Natural killer cell (primary cell): Measurements from ENCODE around the gene MTREX. TPM values are rescaled to one million over a fixed set of nuclear protein-coding genes. Genes with fewer than 3 reads are reported as not detected.

Experiments used
- ATAC-seq, 3 donors: fragments of 150-1000 bp in 2 of 3; fragments of 200-7000 bp in 1 of 3; cut with Tn5 transposase; 1 replicate in 1 of 3; 2 replicates in 2 of 3; pipeline ENCODE4 v1.10.0; 2021; ENCODE audit warnings: mild to moderate bottlenecking in 2 of 3, moderate library complexity in 2 of 3
- DNase-seq, 2 donors: peaks; one replicate each; pipeline versions ENCODE4 v3.0.0 to v3.0.0-alpha.2; 2013 to 2021; ENCODE audit warnings: mixed read lengths in 1 of 2
- H3K27ac ChIP-seq: one replicate; pipeline ENCODE4 v1.5.1; 2013; ENCODE audit warnings: mild to moderate bottlenecking, low read length
- H3K27me3 ChIP-seq: one replicate; pipeline ENCODE4 v1.6.1; 2013; ENCODE audit warnings: low read length; ENCODE audit not compliant: control insufficient read depth, insufficient read depth
- H3K36me3 ChIP-seq: one replicate; pipeline ENCODE4 v1.6.1; 2013; ENCODE audit warnings: low read length; ENCODE audit not compliant: control insufficient read depth, insufficient read depth
- H3K4me1 ChIP-seq: one replicate; pipeline ENCODE4 v1.6.1; 2013; ENCODE audit warnings: low read length; ENCODE audit not compliant: control insufficient read depth, insufficient read depth
- H3K4me3 ChIP-seq: one replicate; pipeline ENCODE4 v1.5.1; 2013; ENCODE audit warnings: low read length
- H3K9me3 ChIP-seq: one replicate; pipeline ENCODE4 v1.6.1; 2013; ENCODE audit warnings: low read length; ENCODE audit not compliant: control insufficient read depth, insufficient read depth
- H3K27ac Mint-ChIP-seq, 2 donors: one replicate each; pipeline ENCODE4 v1.8.0; 2022; ENCODE audit warnings: mild to moderate bottlenecking in 2 of 2, mixed read lengths in 2 of 2, moderate library complexity in 1 of 2
- H3K27me3 Mint-ChIP-seq, 2 donors: one replicate each; pipeline ENCODE4 v1.8.0; 2022; ENCODE audit warnings: low read depth in 2 of 2, mixed read lengths in 2 of 2
- H3K36me3 Mint-ChIP-seq: one replicate; pipeline ENCODE4 v1.8.0; 2022; ENCODE audit warnings: mixed read lengths
- H3K4me1 Mint-ChIP-seq, 2 donors: one replicate each; pipeline ENCODE4 v1.8.0; 2022; ENCODE audit warnings: mixed read lengths in 2 of 2
- H3K4me3 Mint-ChIP-seq: one replicate; pipeline ENCODE4 v1.8.0; 2022; ENCODE audit warnings: mild to moderate bottlenecking, moderate library complexity, mixed read lengths
- H3K9me3 Mint-ChIP-seq, 2 donors: one replicate each; pipeline ENCODE4 v1.8.0; 2022; ENCODE audit warnings: mixed read lengths in 2 of 2
- WGBS: methylation state at CpG from one replicate; pipeline ENCODE4 v1.1.7; 2013; ENCODE audit warnings: missing lambda C conversion rate; ENCODE audit not compliant: insufficient coverage; 5-methylcytosine and 5-hydroxymethylcytosine counted together
- intact Hi-C: fragments of 100-400 bp; cut with micrococcal nuclease; formaldehyde crosslinking; loops from one replicate; pipeline ENCODE4 v1.14.2; 2022
- total RNA-seq, 4 donors: library from RNA; stranded (reverse); fragments of 120-200 nt in 1 of 4; gene quantifications; one replicate each; pipeline versions ENCODE4 v1.2.3 to v1.2.4, GENCODE V29; 2013 to 2022
- TF ChIP-seq, protein P1 (sequence below): fragments of 200-600 bp; IDR thresholded peaks from one replicate; pipeline ENCODE4 v1.8.0; 2022; ENCODE audit warnings: antibody characterized with exemption

The MTREX gene
- total RNA-seq, 3 donors from 2014 or later (not counting 1 experiment from before 2014, with no cell fraction given) = 64.5 to 82.2 (median 77.6) TPM

DNA sequence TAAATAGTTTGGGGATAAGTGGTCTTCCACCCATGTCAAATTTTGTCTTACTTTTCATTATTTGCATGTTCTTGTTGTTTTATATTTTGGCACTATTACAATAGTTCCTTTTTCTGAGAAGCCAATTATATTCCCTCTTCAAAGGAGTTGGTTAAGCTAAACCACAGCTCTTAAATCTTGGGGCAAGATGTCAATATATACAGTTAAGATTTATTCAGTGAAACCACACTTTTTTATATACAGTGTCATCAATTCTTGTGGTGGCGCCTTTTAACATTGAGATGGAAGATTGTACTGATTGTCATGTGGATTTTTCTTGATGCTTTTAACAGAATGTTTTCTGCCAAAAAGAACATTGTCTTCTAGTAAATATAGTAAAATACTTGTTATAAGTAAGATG lies 104.1 kb downstream of the MTREX start:
- no peak overlapping the region for H3K4me3 Mint-ChIP-seq
- peaks cover 0 to 5% of the 10 kb centered on the region in 2 donors for H3K4me1 Mint-ChIP-seq
- TF ChIP-seq, protein P1, sequence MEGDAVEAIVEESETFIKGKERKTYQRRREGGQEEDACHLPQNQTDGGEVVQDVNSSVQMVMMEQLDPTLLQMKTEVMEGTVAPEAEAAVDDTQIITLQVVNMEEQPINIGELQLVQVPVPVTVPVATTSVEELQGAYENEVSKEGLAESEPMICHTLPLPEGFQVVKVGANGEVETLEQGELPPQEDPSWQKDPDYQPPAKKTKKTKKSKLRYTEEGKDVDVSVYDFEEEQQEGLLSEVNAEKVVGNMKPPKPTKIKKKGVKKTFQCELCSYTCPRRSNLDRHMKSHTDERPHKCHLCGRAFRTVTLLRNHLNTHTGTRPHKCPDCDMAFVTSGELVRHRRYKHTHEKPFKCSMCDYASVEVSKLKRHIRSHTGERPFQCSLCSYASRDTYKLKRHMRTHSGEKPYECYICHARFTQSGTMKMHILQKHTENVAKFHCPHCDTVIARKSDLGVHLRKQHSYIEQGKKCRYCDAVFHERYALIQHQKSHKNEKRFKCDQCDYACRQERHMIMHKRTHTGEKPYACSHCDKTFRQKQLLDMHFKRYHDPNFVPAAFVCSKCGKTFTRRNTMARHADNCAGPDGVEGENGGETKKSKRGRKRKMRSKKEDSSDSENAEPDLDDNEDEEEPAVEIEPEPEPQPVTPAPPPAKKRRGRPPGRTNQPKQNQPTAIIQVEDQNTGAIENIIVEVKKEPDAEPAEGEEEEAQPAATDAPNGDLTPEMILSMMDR = no peak
- Histone ChIP-seq H3K36me3 (peaks cover 58% of the 10 kb centered on the region), H3K9me3 (no peaks in the 10 kb centered on the region), H3K4me1 (no peaks in the 10 kb centered on the region), H3K27ac (no peak overlapping the region), H3K27me3 (no peaks in the 10 kb centered on the region), H3K4me3 (no peak overlapping the region)
- peaks cover 25% of the 10 kb centered on the region for H3K36me3 Mint-ChIP-seq
- no CpG with 5 or more reads among the region's 1 CpG for WGBS
- no peak overlapping the region for H3K27ac Mint-ChIP-seq
- H3K9me3 Mint-ChIP-seq = no peaks in the 10 kb centered on the region
- DNase-seq (no peak), ATAC-seq (no peak)
- H3K27me3 Mint-ChIP-seq = no peaks in the 10 kb centered on the region
- intact Hi-C loops = no loop called here

GRCh38 chr5:55413644-55414043 lies 105.9 kb downstream of the MTREX start:
- no peaks in the 10 kb centered on the region for H3K9me3 Mint-ChIP-seq
- no peak overlapping the region for H3K27ac ChIP-seq
- intact Hi-C loops = no loop called here
- DNase-seq (no peak), ATAC-seq (no peak)
- H3K36me3 ChIP-seq = peaks cover 54% of the 10 kb centered on the region
- no peaks in the 10 kb centered on the region for H3K4me1 ChIP-seq
- no peak overlapping the region for H3K4me3 ChIP-seq
- no peak overlapping the region for H3K4me3 Mint-ChIP-seq
- no peaks in the 10 kb centered on the region for H3K4me1 Mint-ChIP-seq
- H3K36me3 Mint-ChIP-seq = peaks cover 25% of the 10 kb centered on the region
- no CpG with 5 or more reads among the region's 2 CpGs for WGBS
- no peaks in the 10 kb centered on the region for H3K27me3 ChIP-seq
- TF ChIP-seq, protein P1 = no peak
- H3K27ac Mint-ChIP-seq = no peak overlapping the region
- no peaks in the 10 kb centered on the region for H3K27me3 Mint-ChIP-seq
- H3K9me3 ChIP-seq = no peaks in the 10 kb centered on the region

DNA sequence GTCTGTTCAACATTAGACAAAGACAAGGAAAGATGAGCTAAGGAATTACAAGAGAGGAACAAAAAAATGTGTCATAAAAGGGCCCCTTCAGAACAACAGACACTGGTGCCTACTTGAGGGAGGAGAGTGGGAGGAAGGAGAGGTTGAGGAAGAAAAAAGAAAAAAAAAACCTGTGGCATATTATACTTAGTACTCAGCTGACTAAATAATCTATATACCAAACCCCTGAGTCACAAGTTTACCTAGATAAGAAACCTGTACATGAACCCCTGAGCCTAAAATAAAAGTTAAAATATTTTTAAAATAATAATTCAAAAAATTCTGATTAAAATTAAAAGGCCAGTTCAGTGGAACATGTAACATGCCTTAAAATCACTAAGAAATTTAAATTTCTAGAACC lies 107.3 kb downstream of the MTREX start:
- Mint-ChIP-seq H3K36me3 (peaks cover 25% of the 10 kb centered on the region), H3K27ac (no peak overlapping the region), H3K9me3 (no peaks in the 10 kb centered on the region), H3K27me3 (no peaks in the 10 kb centered on the region), H3K4me1 (no peaks in the 10 kb centered on the region), H3K4me3 (no peak overlapping the region)
- no peaks in the 10 kb centered on the region for H3K4me1 ChIP-seq
- ATAC-seq = no peak
- H3K36me3 ChIP-seq = peaks cover 58% of the 10 kb centered on the region
- H3K9me3 ChIP-seq = no peaks in the 10 kb centered on the region
- H3K27ac ChIP-seq = no peak overlapping the region
- intact Hi-C loops = no loop called here
- DNase-seq = no peak
- H3K4me3 ChIP-seq = no peak overlapping the region
- TF ChIP-seq, protein P1 = no peak
- no peaks in the 10 kb centered on the region for H3K27me3 ChIP-seq

GRCh38 chr5:55416306-55416705 lies 108.5 kb downstream of the MTREX start:
- H3K27me3 Mint-ChIP-seq = no peaks in the 10 kb centered on the region
- intact Hi-C loops = no loop called here

More at GRCh38 chr5:55416306-55416705, 108.5 kb downstream of the MTREX start:
- Histone ChIP-seq H3K36me3 (peaks cover 50% of the 10 kb centered on the region), H3K27ac (no peak overlapping the region), H3K27me3 (no peaks in the 10 kb centered on the region), H3K9me3 (no peaks in the 10 kb centered on the region), H3K4me3 (no peak overlapping the region), H3K4me1 (no peaks in the 10 kb centered on the region)
- H3K27ac Mint-ChIP-seq = no peak overlapping the region
- DNase-seq (no peak), ATAC-seq (no peak)
- H3K9me3 Mint-ChIP-seq = no peaks in the 10 kb centered on the region
- peaks cover 25% of the 10 kb centered on the region for H3K36me3 Mint-ChIP-seq
- TF ChIP-seq, protein P1 = no peak
- H3K4me3 Mint-ChIP-seq = no peak overlapping the region
- H3K4me1 Mint-ChIP-seq = peaks cover 6 to 7% of the 10 kb centered on the region in 2 donors
